ENCODE data around the gene TRAF7. TPM values are rescaled to one million over a fixed set of nuclear protein-coding genes. Genes with fewer than 3 reads are reported as not detected.

TRAF7 gene
- polyA plus RNA-seq, 3 donors, result 5.9 to 41.9 (median 6.7) TPM

DNA sequence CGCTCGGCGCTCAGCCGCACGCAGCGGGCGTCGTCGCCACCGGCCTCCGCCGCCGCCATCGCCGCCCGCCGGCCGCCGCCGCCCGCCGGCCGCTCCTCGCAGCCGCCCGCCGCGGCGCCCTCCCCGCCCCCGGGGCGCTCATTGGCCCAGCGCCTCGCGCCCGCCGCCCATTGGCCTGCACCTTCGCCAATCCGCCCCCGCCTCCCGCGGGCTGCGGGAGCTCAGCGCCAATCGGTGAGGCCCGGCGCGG is 59.1 kb downstream of the TRAF7 start, which contains the start of gene PGP:
PGP (minus strand) TSS at position 122 of the 250 bp plus-strand sequence; CDS start at position 59, 63 bp downstream.
- TF ChIP-seq, protein P1, sequence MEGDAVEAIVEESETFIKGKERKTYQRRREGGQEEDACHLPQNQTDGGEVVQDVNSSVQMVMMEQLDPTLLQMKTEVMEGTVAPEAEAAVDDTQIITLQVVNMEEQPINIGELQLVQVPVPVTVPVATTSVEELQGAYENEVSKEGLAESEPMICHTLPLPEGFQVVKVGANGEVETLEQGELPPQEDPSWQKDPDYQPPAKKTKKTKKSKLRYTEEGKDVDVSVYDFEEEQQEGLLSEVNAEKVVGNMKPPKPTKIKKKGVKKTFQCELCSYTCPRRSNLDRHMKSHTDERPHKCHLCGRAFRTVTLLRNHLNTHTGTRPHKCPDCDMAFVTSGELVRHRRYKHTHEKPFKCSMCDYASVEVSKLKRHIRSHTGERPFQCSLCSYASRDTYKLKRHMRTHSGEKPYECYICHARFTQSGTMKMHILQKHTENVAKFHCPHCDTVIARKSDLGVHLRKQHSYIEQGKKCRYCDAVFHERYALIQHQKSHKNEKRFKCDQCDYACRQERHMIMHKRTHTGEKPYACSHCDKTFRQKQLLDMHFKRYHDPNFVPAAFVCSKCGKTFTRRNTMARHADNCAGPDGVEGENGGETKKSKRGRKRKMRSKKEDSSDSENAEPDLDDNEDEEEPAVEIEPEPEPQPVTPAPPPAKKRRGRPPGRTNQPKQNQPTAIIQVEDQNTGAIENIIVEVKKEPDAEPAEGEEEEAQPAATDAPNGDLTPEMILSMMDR (IDR thresholded peaks at IDR 0.05), result no peak
- Histone ChIP-seq H3K27ac (ENCODE audit: low read depth in 1 of 2, low read length in 2 of 2) (peak within 1 kb of the TSS; percentile 82 to 89), H3K79me2 (ENCODE audit: insufficient read depth, low read length) (peaks cover 32% of the 10 kb centered on the region), H4K20me1 (ENCODE audit: insufficient read depth, low read length) (peaks cover 30% of the 10 kb centered on the region), H3K9me3 (replicated peaks in 1 of 2; ENCODE audit: control insufficient read depth in 1 of 2, insufficient read depth in 1 of 2, low read length in 2 of 2) (no peaks in the 10 kb centered on the region), H2AFZ (ENCODE audit: insufficient read depth, low read depth, low read length, poor library complexity, severe bottlenecking) (peak within 1 kb of the TSS; percentile 87), H3K36me3 (replicated peaks in 1 of 2; ENCODE audit: control insufficient read depth in 1 of 2, insufficient read depth in 2 of 2, low read length in 2 of 2) (peaks cover 3 to 8% of the 10 kb centered on the region in 2 donors), H3K27me3 (ENCODE audit: control insufficient read depth in 2 of 2, insufficient read depth in 2 of 2, low read length in 2 of 2) (no peaks in the 10 kb centered on the region), H3K4me1 (ENCODE audit: control insufficient read depth in 1 of 2, insufficient read depth in 2 of 2, low read length in 2 of 2) (peaks cover 22 to 28% of the 10 kb centered on the region in 2 donors), H3K4me2 (replicated peaks; ENCODE audit: extremely low read depth, low read length, poor library complexity, severe bottlenecking) (peak within 1 kb of the TSS; percentile 87), H3K9ac (ENCODE audit: insufficient read depth, low read length, poor library complexity, severe bottlenecking) (peak within 1 kb of the TSS; percentile 85), H3K4me3 (replicated peaks in 1 of 3; ENCODE audit: low read depth in 2 of 3, low read length in 3 of 3) (peak within 1 kb of the TSS; percentile 60 to 83 (median 68))
- intact Hi-C loops (cut with micrococcal nuclease), result no loop called here
- H3K36me3 Mint-ChIP-seq, result peaks cover 6 to 17% of the 10 kb centered on the region in 2 donors
- H3K4me3 Mint-ChIP-seq, result peak within 1 kb of the TSS; percentile 80 to 89
- DNase-seq, result no peak
- H3K4me1 Mint-ChIP-seq, result peaks cover 24% of the 10 kb centered on the region
- WGBS (ENCODE audit: insufficient coverage), result under 1% methylated on average over 48 of the region's 48 CpGs
- peak within 1 kb of the TSS; percentile 84 to 96 (median 92) for H3K27ac Mint-ChIP-seq
- peaks cover 0 to 6% (median 0%) of the 10 kb centered on the region in 3 donors for H3K27me3 Mint-ChIP-seq (ENCODE audit: low read depth in 3 of 3)
- peaks cover 0 to 2% (median 0%) of the 10 kb centered on the region in 7 donors for H3K9me3 Mint-ChIP-seq

DNA sequence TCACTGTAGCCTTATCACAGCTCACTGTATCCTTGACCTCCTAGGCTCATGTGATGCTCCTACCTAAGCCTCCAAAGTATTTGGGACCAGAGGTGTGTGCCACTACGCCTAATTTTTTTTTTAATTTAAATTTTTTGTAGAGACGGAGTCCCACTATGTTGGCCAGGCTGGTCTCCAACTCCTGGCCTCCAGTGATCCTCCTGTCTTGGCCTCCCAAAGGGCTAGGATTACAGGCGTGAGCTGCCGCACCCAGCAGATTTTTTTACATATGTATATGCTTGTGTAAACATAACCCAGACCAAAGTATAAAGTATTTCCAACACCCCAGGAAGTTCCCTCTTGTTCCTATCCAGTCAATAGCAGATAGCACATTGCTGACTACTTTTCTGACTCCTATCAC is 60.7 kb downstream of the TRAF7 start:
- Histone ChIP-seq H3K4me3 (replicated peaks in 1 of 3; ENCODE audit: low read depth in 2 of 3, low read length in 3 of 3) (no peak overlapping the region), H3K79me2 (ENCODE audit: insufficient read depth, low read length) (peaks cover 27% of the 10 kb centered on the region), H4K20me1 (ENCODE audit: insufficient read depth, low read length) (peaks cover 23% of the 10 kb centered on the region), H2AFZ (ENCODE audit: insufficient read depth, low read depth, low read length, poor library complexity, severe bottlenecking) (no peak overlapping the region), H3K9ac (ENCODE audit: insufficient read depth, low read length, poor library complexity, severe bottlenecking) (no peak overlapping the region), H3K4me2 (replicated peaks; ENCODE audit: extremely low read depth, low read length, poor library complexity, severe bottlenecking) (no peak overlapping the region), H3K27ac (ENCODE audit: low read depth in 1 of 2, low read length in 2 of 2) (no peak overlapping the region), H3K4me1 (ENCODE audit: control insufficient read depth in 1 of 2, insufficient read depth in 2 of 2, low read length in 2 of 2) (peaks cover 22 to 28% of the 10 kb centered on the region in 2 donors), H3K9me3 (replicated peaks in 1 of 2; ENCODE audit: control insufficient read depth in 1 of 2, insufficient read depth in 1 of 2, low read length in 2 of 2) (no peaks in the 10 kb centered on the region), H3K36me3 (replicated peaks in 1 of 2; ENCODE audit: control insufficient read depth in 1 of 2, insufficient read depth in 2 of 2, low read length in 2 of 2) (peaks cover 2 to 5% of the 10 kb centered on the region in 2 donors), H3K27me3 (ENCODE audit: control insufficient read depth in 2 of 2, insufficient read depth in 2 of 2, low read length in 2 of 2) (no peaks in the 10 kb centered on the region)
- Mint-ChIP-seq H3K4me1 (peaks cover 24% of the 10 kb centered on the region), H3K27ac (peak overlapping the region in 2 of 7 donors; percentile 18 to 20), H3K27me3 (ENCODE audit: low read depth in 3 of 3) (peaks cover 0 to 7% (median 3%) of the 10 kb centered on the region in 3 donors), H3K9me3 (peaks cover 0 to 2% (median 0%) of the 10 kb centered on the region in 7 donors), H3K4me3 (no peak overlapping the region), H3K36me3 (peaks cover 6 to 9% of the 10 kb centered on the region in 2 donors)
- intact Hi-C loops (cut with micrococcal nuclease), result no loop called here
- TF ChIP-seq, protein P1 (IDR thresholded peaks at IDR 0.05), result no peak
- no CpG with 5 or more reads among the region's 4 CpGs for WGBS (ENCODE audit: insufficient coverage)
- no peak for DNase-seq

All from CD14-positive monocyte (primary cell).